ENCODE data around the gene DRICH1. TPM values are rescaled to one million over a fixed set of nuclear protein-coding genes. Genes with fewer than 3 reads are reported as not detected.
"Not testable (repeated sequence)": the region's sequence is repeated elsewhere in the genome, so short reads cannot be mapped to it uniquely, and the experiment has no call there.

Gene DRICH1
- polyA plus RNA-seq, 3 donors: 1.7 TPM; not detected in 2

DNA sequence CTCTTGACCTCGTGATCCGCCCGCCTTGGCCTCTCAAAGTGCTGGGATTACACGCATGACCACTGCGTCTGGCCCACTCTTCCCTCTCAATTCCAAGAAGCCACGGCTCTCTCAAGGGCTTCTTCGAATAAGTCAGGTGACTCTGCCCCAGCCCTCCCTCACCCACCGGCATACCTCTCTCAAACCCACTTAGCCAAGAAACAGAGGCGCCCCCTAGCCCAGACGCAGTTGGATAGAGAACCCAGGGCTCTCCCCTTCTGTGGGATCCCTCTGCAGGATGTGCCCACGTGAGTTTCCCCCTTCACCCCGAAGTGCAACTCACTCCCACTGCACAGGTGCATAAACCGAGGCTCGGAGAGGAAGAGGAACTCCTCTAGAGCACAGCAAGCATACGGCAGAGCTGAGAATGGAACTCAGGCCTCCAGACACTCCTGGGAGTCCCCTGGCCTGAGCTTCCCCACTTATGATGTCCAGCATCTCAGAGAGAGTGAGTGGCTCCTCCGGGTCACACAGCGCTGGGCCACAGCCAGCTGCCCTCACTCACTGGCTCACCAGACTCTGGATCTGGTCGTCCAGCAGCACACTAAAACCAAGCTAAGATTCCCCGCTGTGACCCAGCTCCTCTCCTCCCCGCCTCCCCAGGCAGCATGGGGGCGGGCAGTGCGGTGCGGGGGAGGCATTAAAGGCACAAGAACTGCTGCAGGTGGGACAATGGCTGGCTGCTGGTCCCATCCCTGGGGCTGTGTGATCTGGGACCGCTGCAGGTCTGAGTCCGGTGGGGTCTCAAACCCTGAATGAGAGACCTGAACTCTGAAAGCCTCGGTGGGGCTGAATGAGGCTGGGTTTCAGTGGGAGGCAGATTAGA lies 41.9 kb upstream of the DRICH1 start:
- no peaks in the 10 kb centered on the region for H3K9me3 ChIP-seq (replicated peaks in 1 of 2; ENCODE audit: control insufficient read depth in 1 of 2, insufficient read depth in 1 of 2, low read length in 2 of 2)
- H3K36me3 Mint-ChIP-seq: peaks cover 9 to 39% of the 10 kb centered on the region in 2 donors
- 87% methylated on average over 13 of the region's 26 CpGs for WGBS (ENCODE audit: insufficient coverage)
- no peak overlapping the region for H3K4me3 ChIP-seq (replicated peaks in 1 of 3; ENCODE audit: low read depth in 2 of 3, low read length in 3 of 3)
- no peak overlapping the region for H3K4me2 ChIP-seq (replicated peaks; ENCODE audit: extremely low read depth, low read length, poor library complexity, severe bottlenecking)
- no peak for DNase-seq
- no peak overlapping the region for H3K27ac ChIP-seq (ENCODE audit: low read depth in 1 of 2, low read length in 2 of 2)
- no peaks in the 10 kb centered on the region for H3K79me2 ChIP-seq (ENCODE audit: insufficient read depth, low read length)
- H2AFZ ChIP-seq (ENCODE audit: insufficient read depth, low read depth, low read length, poor library complexity, severe bottlenecking): no peak overlapping the region
- H3K9me3 Mint-ChIP-seq: no peaks in the 10 kb centered on the region
- no peaks in the 10 kb centered on the region for H3K36me3 ChIP-seq (replicated peaks in 1 of 2; ENCODE audit: control insufficient read depth in 1 of 2, insufficient read depth in 2 of 2, low read length in 2 of 2)
- H3K4me3 Mint-ChIP-seq: peak overlapping the region in 1 of 2 donors; percentile 41
- H3K4me1 ChIP-seq (ENCODE audit: control insufficient read depth in 1 of 2, insufficient read depth in 2 of 2, low read length in 2 of 2): peaks cover 18 to 22% of the 10 kb centered on the region in 2 donors
- TF ChIP-seq, protein P1, sequence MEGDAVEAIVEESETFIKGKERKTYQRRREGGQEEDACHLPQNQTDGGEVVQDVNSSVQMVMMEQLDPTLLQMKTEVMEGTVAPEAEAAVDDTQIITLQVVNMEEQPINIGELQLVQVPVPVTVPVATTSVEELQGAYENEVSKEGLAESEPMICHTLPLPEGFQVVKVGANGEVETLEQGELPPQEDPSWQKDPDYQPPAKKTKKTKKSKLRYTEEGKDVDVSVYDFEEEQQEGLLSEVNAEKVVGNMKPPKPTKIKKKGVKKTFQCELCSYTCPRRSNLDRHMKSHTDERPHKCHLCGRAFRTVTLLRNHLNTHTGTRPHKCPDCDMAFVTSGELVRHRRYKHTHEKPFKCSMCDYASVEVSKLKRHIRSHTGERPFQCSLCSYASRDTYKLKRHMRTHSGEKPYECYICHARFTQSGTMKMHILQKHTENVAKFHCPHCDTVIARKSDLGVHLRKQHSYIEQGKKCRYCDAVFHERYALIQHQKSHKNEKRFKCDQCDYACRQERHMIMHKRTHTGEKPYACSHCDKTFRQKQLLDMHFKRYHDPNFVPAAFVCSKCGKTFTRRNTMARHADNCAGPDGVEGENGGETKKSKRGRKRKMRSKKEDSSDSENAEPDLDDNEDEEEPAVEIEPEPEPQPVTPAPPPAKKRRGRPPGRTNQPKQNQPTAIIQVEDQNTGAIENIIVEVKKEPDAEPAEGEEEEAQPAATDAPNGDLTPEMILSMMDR (IDR thresholded peaks at IDR 0.05): no peak
- H3K9ac ChIP-seq (ENCODE audit: insufficient read depth, low read length, poor library complexity, severe bottlenecking): no peak overlapping the region
- no peaks in the 10 kb centered on the region for H4K20me1 ChIP-seq (ENCODE audit: insufficient read depth, low read length)
- H3K4me1 Mint-ChIP-seq: peaks cover 39% of the 10 kb centered on the region
- peaks cover 0 to 3% (median 2%) of the 10 kb centered on the region in 3 donors for H3K27me3 Mint-ChIP-seq (ENCODE audit: low read depth in 3 of 3)
- H3K27me3 ChIP-seq (ENCODE audit: control insufficient read depth in 2 of 2, insufficient read depth in 2 of 2, low read length in 2 of 2): no peaks in the 10 kb centered on the region
- intact Hi-C loops (cut with micrococcal nuclease): no loop called here
- peak overlapping the region in 6 of 7 donors; percentile 13 to 88 (median 68) for H3K27ac Mint-ChIP-seq

DNA sequence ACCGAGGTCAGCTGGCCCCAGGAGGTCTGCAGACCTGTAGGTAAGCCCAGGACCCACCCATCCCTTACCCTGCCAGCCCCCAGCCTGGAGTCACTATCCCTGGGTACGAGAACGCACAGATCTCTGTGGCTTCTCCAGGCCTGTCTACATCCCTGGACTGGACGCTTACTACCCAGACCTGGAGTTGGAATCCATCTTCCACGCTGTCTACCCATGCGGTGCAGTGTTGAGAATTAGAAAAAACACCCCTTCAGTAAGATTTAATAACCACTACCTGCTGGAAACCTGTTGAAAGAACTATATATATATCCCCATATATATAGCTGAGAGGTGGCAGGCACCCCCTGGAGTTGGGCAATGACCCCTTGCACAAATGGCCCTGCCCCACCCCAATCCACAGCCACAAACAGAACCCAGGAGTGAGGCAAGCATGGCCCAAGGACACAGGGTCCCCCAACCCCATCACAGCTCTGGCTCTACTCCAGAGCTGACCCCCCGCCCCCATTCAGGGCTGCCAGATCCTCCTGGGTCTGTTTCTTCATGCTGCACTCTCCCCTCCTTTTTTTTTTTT lies 41.0 kb upstream of the DRICH1 start:
- Mint-ChIP-seq H3K4me3 (no peak overlapping the region), H3K4me1 (peaks cover 39% of the 10 kb centered on the region), H3K36me3 (peaks cover 6 to 39% of the 10 kb centered on the region in 2 donors), H3K9me3 (no peaks in the 10 kb centered on the region), H3K27ac (peak overlapping the region in 5 of 7 donors; percentile 63 to 89 (median 68)), H3K27me3 (ENCODE audit: low read depth in 3 of 3) (peaks cover 0 to 3% (median 2%) of the 10 kb centered on the region in 3 donors)
- H3K27me3 ChIP-seq (ENCODE audit: control insufficient read depth in 2 of 2, insufficient read depth in 2 of 2, low read length in 2 of 2): no peaks in the 10 kb centered on the region
- no peaks in the 10 kb centered on the region for H3K36me3 ChIP-seq (replicated peaks in 1 of 2; ENCODE audit: control insufficient read depth in 1 of 2, insufficient read depth in 2 of 2, low read length in 2 of 2)
- 80% methylated on average over 4 of the region's 7 CpGs for WGBS (ENCODE audit: insufficient coverage)
- DNase-seq: no peak
- TF ChIP-seq, protein P1 (IDR thresholded peaks at IDR 0.05): no peak
- H3K79me2 ChIP-seq (ENCODE audit: insufficient read depth, low read length): no peaks in the 10 kb centered on the region
- intact Hi-C loops (cut with micrococcal nuclease): no loop called here
- no peaks in the 10 kb centered on the region for H4K20me1 ChIP-seq (ENCODE audit: insufficient read depth, low read length)
- no peak overlapping the region for H3K4me3 ChIP-seq (replicated peaks in 1 of 3; ENCODE audit: low read depth in 2 of 3, low read length in 3 of 3)
- H3K4me2 ChIP-seq (replicated peaks; ENCODE audit: extremely low read depth, low read length, poor library complexity, severe bottlenecking): no peak overlapping the region
- H3K9me3 ChIP-seq (replicated peaks in 1 of 2; ENCODE audit: control insufficient read depth in 1 of 2, insufficient read depth in 1 of 2, low read length in 2 of 2): no peaks in the 10 kb centered on the region
- no peak overlapping the region for H2AFZ ChIP-seq (ENCODE audit: insufficient read depth, low read depth, low read length, poor library complexity, severe bottlenecking)
- H3K27ac ChIP-seq (ENCODE audit: low read depth in 1 of 2, low read length in 2 of 2): no peak overlapping the region
- peaks cover 18 to 22% of the 10 kb centered on the region in 2 donors for H3K4me1 ChIP-seq (ENCODE audit: control insufficient read depth in 1 of 2, insufficient read depth in 2 of 2, low read length in 2 of 2)
- no peak overlapping the region for H3K9ac ChIP-seq (ENCODE audit: insufficient read depth, low read length, poor library complexity, severe bottlenecking)

DNA sequence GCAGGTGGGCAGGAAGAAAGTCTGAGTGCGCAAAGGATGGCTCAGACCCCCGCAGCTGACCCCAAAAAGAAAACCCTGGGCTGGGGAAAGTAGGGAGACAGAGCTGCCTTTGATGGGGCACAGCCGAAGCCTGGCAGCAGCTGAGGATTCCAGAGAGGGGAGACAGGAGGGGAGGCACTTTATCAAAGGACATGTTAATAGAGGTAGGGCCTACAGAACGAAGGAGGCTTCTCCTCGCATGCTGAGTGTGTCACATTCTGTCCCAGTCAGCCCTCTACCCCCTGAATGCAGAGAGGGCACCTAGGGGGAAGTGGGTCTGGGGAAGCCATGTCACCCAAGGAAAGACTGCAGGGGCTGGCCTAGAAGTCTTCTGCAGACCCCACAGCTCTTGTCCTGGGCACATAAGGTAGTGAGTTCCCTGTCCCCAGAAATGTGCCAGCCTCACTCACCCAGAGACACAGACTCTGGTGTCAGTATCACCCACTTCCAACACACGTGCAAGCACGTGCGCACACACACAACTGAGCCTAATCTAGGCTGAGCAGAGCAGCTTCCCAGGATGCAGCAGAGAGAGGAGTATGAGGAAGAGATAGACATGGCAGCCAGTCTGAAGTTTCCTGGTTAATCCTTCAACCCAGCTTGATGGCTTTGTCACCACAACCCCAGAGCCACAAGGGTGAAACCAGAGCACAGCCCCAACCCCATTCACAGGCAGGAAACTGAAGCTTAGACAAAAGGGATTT lies 40.4 kb upstream of the DRICH1 start:
- H3K27me3 ChIP-seq (ENCODE audit: control insufficient read depth in 2 of 2, insufficient read depth in 2 of 2, low read length in 2 of 2); H3K4me3 Mint-ChIP-seq; intact Hi-C loops (cut with micrococcal nuclease); H3K9me3 Mint-ChIP-seq; H3K36me3 ChIP-seq (replicated peaks in 1 of 2; ENCODE audit: control insufficient read depth in 1 of 2, insufficient read depth in 2 of 2, low read length in 2 of 2); H3K4me2 ChIP-seq (replicated peaks; ENCODE audit: extremely low read depth, low read length, poor library complexity, severe bottlenecking); H4K20me1 ChIP-seq (ENCODE audit: insufficient read depth, low read length); H3K27ac ChIP-seq (ENCODE audit: low read depth in 1 of 2, low read length in 2 of 2); H3K9ac ChIP-seq (ENCODE audit: insufficient read depth, low read length, poor library complexity, severe bottlenecking); DNase-seq; H3K9me3 ChIP-seq (replicated peaks in 1 of 2; ENCODE audit: control insufficient read depth in 1 of 2, insufficient read depth in 1 of 2, low read length in 2 of 2); H3K4me3 ChIP-seq (replicated peaks in 1 of 3; ENCODE audit: low read depth in 2 of 3, low read length in 3 of 3); H3K79me2 ChIP-seq (ENCODE audit: insufficient read depth, low read length); H2AFZ ChIP-seq (ENCODE audit: insufficient read depth, low read depth, low read length, poor library complexity, severe bottlenecking); H3K27me3 Mint-ChIP-seq (ENCODE audit: low read depth in 3 of 3): not testable (repeated sequence)
- peaks cover 18 to 22% of the 10 kb centered on the region in 2 donors for H3K4me1 ChIP-seq (ENCODE audit: control insufficient read depth in 1 of 2, insufficient read depth in 2 of 2, low read length in 2 of 2)
- WGBS (ENCODE audit: insufficient coverage): 94% methylated on average over 3 of the region's 8 CpGs
- Mint-ChIP-seq H3K27ac (peak overlapping the region in 4 of 7 donors; percentile 41 to 81 (median 65)), H3K36me3 (peaks cover 2 to 32% of the 10 kb centered on the region in 2 donors), H3K4me1 (peaks cover 39% of the 10 kb centered on the region)

All from CD14-positive monocyte (primary cell).